ENCODE data around the gene ACTL6B. TPM values are rescaled to one million over a fixed set of nuclear protein-coding genes. Genes with fewer than 3 reads are reported as not detected.
A peak's percentile ranks its signal among the peaks of the same experiment; 100 is the strongest.
"Not testable (repeated sequence)": the region's sequence is repeated elsewhere in the genome, so short reads cannot be mapped to it uniquely, and the experiment has no call there.

The ACTL6B gene
- total RNA-seq, 1 donor from 2014 or later: not detected

- no peak for ATAC-seq
Observed at GRCh38 chr7:100671353-100672327, 15.4 kb upstream of the ACTL6B start.

GRCh38 chr7:100670074-100670473, 13.8 kb upstream of the ACTL6B start:
- ATAC-seq: no peak

GRCh38 chr7:100669106-100669505, 12.9 kb upstream of the ACTL6B start:
- not testable (repeated sequence) for ATAC-seq

GRCh38 chr7:100668069-100668449, 11.8 kb upstream of the ACTL6B start:
- no peak for ATAC-seq

- ATAC-seq: no peak
Observed at GRCh38 chr7:100667331-100668068, 11.3 kb upstream of the ACTL6B start.

- ATAC-seq: no peak
Observed at GRCh38 chr7:100665168-100665726, 9.0 kb upstream of the ACTL6B start.

- peak; percentile 55 for ATAC-seq
Observed at GRCh38 chr7:100662194-100662776, 6.0 kb upstream of the ACTL6B start.

GRCh38 chr7:100654908-100655831, 1.1 kb downstream of the ACTL6B start:
- ATAC-seq: no peak

GRCh38 chr7:100649826-100650565, 6.3 kb downstream of the ACTL6B start:
- peak; percentile 91 for ATAC-seq

GRCh38 chr7:100642534-100642907, 13.7 kb downstream of the ACTL6B start:
- peak; percentile 65 for ATAC-seq

GRCh38 chr7:100641860-100642533, 14.3 kb downstream of the ACTL6B start:
- no peak for ATAC-seq

GRCh38 chr7:100641463-100641859, 14.8 kb downstream of the ACTL6B start, which contains the start of gene TFR2:
Gene TFR2, minus strand, starts transcription at chr7:100641552. Its CDS starts 43 bp downstream, at chr7:100641509.
- ATAC-seq: no peak

- no peak for ATAC-seq
Observed at GRCh38 chr7:100640517-100641440, 15.5 kb downstream of the ACTL6B start.

- no peak for ATAC-seq
Observed at GRCh38 chr7:100639995-100640516, 16.2 kb downstream of the ACTL6B start.

GRCh38 chr7:100632951-100633717, 23.1 kb downstream of the ACTL6B start:
- peak; percentile 62 for ATAC-seq

- no peak for ATAC-seq
Observed at GRCh38 chr7:100630066-100630465, 26.2 kb downstream of the ACTL6B start.

- no peak for ATAC-seq
Observed at GRCh38 chr7:100629117-100629716, 27.0 kb downstream of the ACTL6B start.

GRCh38 chr7:100627238-100627549, 29.1 kb downstream of the ACTL6B start:
- ATAC-seq: no peak

Measured in esophagus mucosa (tissue), 1 donor.